Neural cell (in vitro differentiated cells): ENCODE results near the gene FAM240A. TPM values are rescaled to one million over a fixed set of nuclear protein-coding genes. Genes with fewer than 3 reads are reported as not detected.
"Not testable (repeated sequence)": the region's sequence is repeated elsewhere in the genome, so short reads cannot be mapped to it uniquely, and the experiment has no call there.

ENCODE experiments used
- H2AFZ ChIP-seq: fragments of 200-600, 300-800 bp; sonication (generic), shearing (Covaris generic); 2 replicates; pipeline ENCODE4 v1.6.0; 2014; ENCODE audit warnings: low read depth, mild to moderate bottlenecking, antibody characterized with exemption, low read length, moderate library complexity
- H3F3A ChIP-seq: fragments of 200-600 bp; shearing (Covaris generic); 2 replicates; pipeline ENCODE4 v1.6.1; 2016; ENCODE audit warnings: mild to moderate bottlenecking, moderate library complexity, mixed read lengths, antibody characterized with exemption, low read length; ENCODE audit not compliant: insufficient read depth, poor library complexity, severe bottlenecking
- H3K27ac ChIP-seq: fragments of 200-600, 300-800 bp; sonication (generic), shearing (Covaris generic); 2 replicates; pipeline ENCODE4 v1.5.1; 2014; ENCODE audit warnings: mild to moderate bottlenecking, low read length, moderate library complexity
- H3K27me3 ChIP-seq: fragments of 300-800, 200-600 bp; sonication (generic), shearing (Covaris generic); 2 replicates; pipeline ENCODE4 v1.6.0; 2014; ENCODE audit warnings: mild to moderate bottlenecking, low read depth, low read length, moderate library complexity; ENCODE audit not compliant: insufficient read depth
- H3K36me3 ChIP-seq: fragments of 300-800, 200-600 bp; sonication (generic), shearing (Covaris generic); 2 replicates; pipeline ENCODE4 v1.5.1; 2014; ENCODE audit warnings: mild to moderate bottlenecking, antibody characterized with exemption, low read length, moderate library complexity; ENCODE audit not compliant: insufficient read depth
- H3K4me2 ChIP-seq: fragments of 300-800, 200-600 bp; sonication (generic), shearing (Covaris generic); 2 replicates; pipeline ENCODE4 v1.6.0; 2014; ENCODE audit warnings: mild to moderate bottlenecking, low read length
- H3K4me3 ChIP-seq: fragments of 300-800, 200-600 bp; sonication (generic), shearing (Covaris generic); 2 replicates; pipeline ENCODE4 v1.5.1; 2014; ENCODE audit warnings: mild to moderate bottlenecking, low read length, moderate library complexity
- H3K79me2 ChIP-seq: fragments of 200-600 bp; shearing (Covaris generic); replicated peaks from 2 replicates; pipeline ENCODE4 v1.6.0; 2014; ENCODE audit warnings: mild to moderate bottlenecking, low read length, moderate library complexity; ENCODE audit not compliant: insufficient read depth
- H3K9ac ChIP-seq: fragments of 300-800, 200-600 bp; sonication (generic), shearing (Covaris generic); 2 replicates; pipeline ENCODE4 v1.6.1; 2016; ENCODE audit warnings: mild to moderate bottlenecking, low read length, mixed read lengths
- H3K9me2 ChIP-seq: fragments of 200-600 bp; shearing (Covaris generic); 2 replicates; pipeline ENCODE4 v1.6.1; 2016; ENCODE audit warnings: mild to moderate bottlenecking, low read length, mixed read lengths; ENCODE audit not compliant: insufficient read depth
- H3K9me3 ChIP-seq: fragments of 200-600, 300-800 bp; sonication (generic), shearing (Covaris generic); 2 replicates; pipeline ENCODE4 v1.6.1; 2016; ENCODE audit warnings: mild to moderate bottlenecking, mixed run types, low read length, moderate library complexity, mixed read lengths
- H4K20me1 ChIP-seq: fragments of 200-600 bp; shearing (Covaris generic); 2 replicates; pipeline ENCODE4 v1.6.1; 2016; ENCODE audit warnings: mild to moderate bottlenecking, mixed run types; ENCODE audit not compliant: insufficient read depth
- CTCF ChIP-seq: fragments of 450-650 bp; IDR thresholded peaks from 2 replicates; pipeline ENCODE4 v1.5.1; 2014; ENCODE audit warnings: antibody characterized with exemption, mild to moderate bottlenecking, moderate library complexity; ENCODE audit not compliant: poor library complexity, severe bottlenecking
- EP300 ChIP-seq: fragments of 450-650 bp; conservative IDR thresholded peaks from 2 replicates; pipeline ENCODE4 v1.6.1; 2014; ENCODE audit warnings: antibody characterized with exemption, mild to moderate bottlenecking, moderate library complexity; ENCODE audit not compliant: poor library complexity, severe bottlenecking
- EZH2 ChIP-seq: fragments of 200-600, 300-800 bp; shearing (Covaris generic), sonication (generic); IDR thresholded peaks from 2 replicates; pipeline ENCODE4 v1.6.1; 2014; ENCODE audit warnings: antibody characterized with exemption, low read length, borderline replicate concordance, mild to moderate bottlenecking; ENCODE audit not compliant: insufficient read depth, poor library complexity, severe bottlenecking
- MXI1 ChIP-seq: fragments of 450-650 bp; conservative IDR thresholded peaks from 2 replicates; pipeline ENCODE4 v1.6.1; 2014; ENCODE audit warnings: antibody characterized with exemption, mild to moderate bottlenecking; ENCODE audit not compliant: poor library complexity, severe bottlenecking
- POLR2AphosphoS5 ChIP-seq: IDR thresholded peaks from 2 replicates; pipeline ENCODE4 v1.6.1; 2012
- RAD21 ChIP-seq: fragments of 450-650 bp; conservative IDR thresholded peaks from 2 replicates; pipeline ENCODE4 v1.6.1; 2014; ENCODE audit warnings: antibody characterized with exemption, mild to moderate bottlenecking, moderate library complexity
- REST ChIP-seq: IDR thresholded peaks from 2 replicates; pipeline ENCODE4 v1.6.1; 2012; ENCODE audit warnings: borderline replicate concordance
- SMC3 ChIP-seq: fragments of 450-650 bp; conservative IDR thresholded peaks from 2 replicates; pipeline ENCODE4 v1.6.1; 2014; ENCODE audit warnings: antibody characterized with exemption, mild to moderate bottlenecking, moderate library complexity; ENCODE audit not compliant: poor library complexity
- TAF1 ChIP-seq: IDR thresholded peaks from 2 replicates; pipeline ENCODE4 v1.6.1; 2012; ENCODE audit warnings: low read depth
- polyA plus RNA-seq: library from polyadenylated mRNA; depleted of rRNA; stranded (reverse); fragments of >200 nt; gene quantifications from 2 replicates; pipeline ENCODE4 v1.2.3, GENCODE V29; 2014

FAM240A gene
- polyA plus RNA-seq, 1 donor from 2014 or later: not detected

- Histone ChIP-seq H2AFZ (no peak overlapping the region), H3K4me3 (no peak overlapping the region), H3K9me2 (no peaks in the 10 kb centered on the region), H3K4me2 (no peak overlapping the region), H3K27me3 (peaks cover 67% of the 10 kb centered on the region), H4K20me1 (no peaks in the 10 kb centered on the region), H3K9me3 (no peaks in the 10 kb centered on the region), H3K9ac (no peak overlapping the region), H3F3A (no peaks in the 10 kb centered on the region), H3K36me3 (no peaks in the 10 kb centered on the region), H3K79me2 (no peaks in the 10 kb centered on the region), H3K27ac (no peak overlapping the region)
- TF ChIP-seq EZH2 (no peak), MXI1 (no peak), CTCF (no peak), TAF1 (no peak), SMC3 (no peak), POLR2AphosphoS5 (no peak), REST (no peak), EP300 (no peak), RAD21 (no peak)
These were observed 35.4 kb upstream of the FAM240A start for GRCh38 chr3:46576879-46577278.

- H2AFZ ChIP-seq, H3K9me3 ChIP-seq, H4K20me1 ChIP-seq, H3K9ac ChIP-seq, H3K4me2 ChIP-seq, H3K27ac ChIP-seq, H3K4me3 ChIP-seq, H3K79me2 ChIP-seq, H3K36me3 ChIP-seq, H3F3A ChIP-seq, H3K9me2 ChIP-seq: not testable (repeated sequence)
- H3K27me3 ChIP-seq: peaks cover 67% of the 10 kb centered on the region
These were observed 34.6 kb upstream of the FAM240A start for GRCh38 chr3:46577580-46578249.
